Lower leg skin (tissue), 3 donors: ENCODE measurements around the gene SRP14.

ENCODE experiments used
- CTCF ChIP-seq, 3 donors: fragments of 450-650 bp; IDR thresholded peaks; one replicate each; pipeline ENCODE4 v1.5.1; 2016; ENCODE audit warnings: antibody characterized with exemption in 3 of 3, mild to moderate bottlenecking in 3 of 3, moderate library complexity in 2 of 3
- POLR2A ChIP-seq, 2 donors: fragments of 450-650 bp; IDR thresholded peaks; one replicate each; pipeline ENCODE4 v1.6.1; 2016 to 2017; ENCODE audit warnings: antibody characterized with exemption in 2 of 2, mild to moderate bottlenecking in 1 of 2, moderate library complexity in 1 of 2

- TF ChIP-seq POLR2A (IDR thresholded peaks at IDR 0.05) = no peak
- no peak for TF ChIP-seq CTCF (IDR thresholded peaks at IDR 0.05)
Observed at GRCh38 chr15:40075298-40076044, 36.5 kb upstream of the SRP14 start.
